Measurements from ENCODE around the gene SCN5A. TPM values are rescaled to one million over a fixed set of nuclear protein-coding genes. Genes with fewer than 3 reads are reported as not detected.

SCN5A gene
- polyA plus RNA-seq, 1 donor from 2014 or later: not detected

DNA sequence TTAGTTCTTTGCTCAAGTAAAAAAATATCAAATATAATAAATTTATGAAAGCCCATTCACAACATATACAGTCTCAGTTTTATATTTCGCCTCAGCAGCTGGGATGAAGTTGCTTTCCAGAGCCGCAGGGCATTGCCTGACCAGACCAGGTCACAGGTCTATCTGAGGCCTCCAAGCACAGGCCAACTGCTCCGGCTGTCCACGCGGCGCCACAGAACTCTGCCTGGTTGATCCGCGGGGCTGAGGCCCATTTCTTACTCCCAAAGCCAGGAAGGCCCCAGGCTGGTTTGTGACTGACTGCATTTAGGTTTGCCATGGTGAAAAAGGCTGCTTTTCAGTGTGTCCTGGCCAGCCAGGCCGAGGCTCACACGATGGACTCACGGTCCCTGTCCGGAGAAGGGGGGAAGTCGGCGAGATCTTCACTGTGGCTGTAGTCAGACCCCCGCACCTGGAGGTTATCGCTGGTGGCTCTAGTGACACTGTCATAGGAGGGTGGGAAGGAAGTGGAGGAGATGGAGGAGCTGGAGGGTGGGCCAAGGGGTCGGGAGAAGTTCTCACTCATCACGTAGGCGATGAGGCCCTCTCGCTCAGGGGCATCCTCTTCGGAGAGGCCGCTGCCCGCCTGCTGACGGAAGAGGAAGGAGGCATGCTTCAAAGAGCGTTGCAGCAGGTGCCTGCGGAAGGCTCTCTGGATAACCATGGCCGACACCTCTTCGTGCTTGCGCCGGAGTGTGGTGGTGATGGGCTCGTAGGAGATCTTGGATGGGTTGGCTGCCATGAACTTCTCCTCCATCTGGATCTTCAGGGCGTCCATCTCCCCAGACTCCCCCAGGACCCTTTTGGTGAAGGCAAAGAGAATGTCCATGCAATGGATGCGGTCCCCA lies 99.3 kb downstream of the SCN5A start:
- Histone ChIP-seq H3F3A (ENCODE audit: insufficient read depth, low read length, poor library complexity, severe bottlenecking) (no peaks in the 10 kb centered on the region), H3K27ac (ENCODE audit: low read length) (no peak overlapping the region), H3K4me2 (ENCODE audit: low read length) (no peak overlapping the region), H3K9me2 (ENCODE audit: insufficient read depth, low read length) (no peaks in the 10 kb centered on the region), H2AFZ (ENCODE audit: low read depth, low read length) (no peak overlapping the region), H4K20me1 (ENCODE audit: insufficient read depth) (no peaks in the 10 kb centered on the region), H3K27me3 (ENCODE audit: insufficient read depth, low read depth, low read length) (no peaks in the 10 kb centered on the region), H3K4me3 (ENCODE audit: low read length) (no peak overlapping the region), H3K9ac (ENCODE audit: low read length) (no peak overlapping the region), H3K79me2 (replicated peaks; ENCODE audit: insufficient read depth, low read length) (no peaks in the 10 kb centered on the region), H3K9me3 (ENCODE audit: low read length) (no peaks in the 10 kb centered on the region), H3K36me3 (ENCODE audit: insufficient read depth, low read length) (no peaks in the 10 kb centered on the region)
- TF ChIP-seq MXI1 (conservative IDR thresholded peaks at IDR 0.05; ENCODE audit: poor library complexity, severe bottlenecking) (no peak), EZH2 (IDR thresholded peaks at IDR 0.05; ENCODE audit: borderline replicate concordance, insufficient read depth, low read length, poor library complexity, severe bottlenecking) (no peak), RAD21 (conservative IDR thresholded peaks at IDR 0.05) (no peak), CTCF (IDR thresholded peaks at IDR 0.05; ENCODE audit: poor library complexity, severe bottlenecking) (no peak), SMC3 (conservative IDR thresholded peaks at IDR 0.05; ENCODE audit: poor library complexity) (no peak), TAF1 (IDR thresholded peaks at IDR 0.05; ENCODE audit: low read depth) (no peak), POLR2AphosphoS5 (IDR thresholded peaks at IDR 0.05) (no peak), EP300 (conservative IDR thresholded peaks at IDR 0.05; ENCODE audit: poor library complexity, severe bottlenecking) (no peak)
- TF ChIP-seq, protein P1, sequence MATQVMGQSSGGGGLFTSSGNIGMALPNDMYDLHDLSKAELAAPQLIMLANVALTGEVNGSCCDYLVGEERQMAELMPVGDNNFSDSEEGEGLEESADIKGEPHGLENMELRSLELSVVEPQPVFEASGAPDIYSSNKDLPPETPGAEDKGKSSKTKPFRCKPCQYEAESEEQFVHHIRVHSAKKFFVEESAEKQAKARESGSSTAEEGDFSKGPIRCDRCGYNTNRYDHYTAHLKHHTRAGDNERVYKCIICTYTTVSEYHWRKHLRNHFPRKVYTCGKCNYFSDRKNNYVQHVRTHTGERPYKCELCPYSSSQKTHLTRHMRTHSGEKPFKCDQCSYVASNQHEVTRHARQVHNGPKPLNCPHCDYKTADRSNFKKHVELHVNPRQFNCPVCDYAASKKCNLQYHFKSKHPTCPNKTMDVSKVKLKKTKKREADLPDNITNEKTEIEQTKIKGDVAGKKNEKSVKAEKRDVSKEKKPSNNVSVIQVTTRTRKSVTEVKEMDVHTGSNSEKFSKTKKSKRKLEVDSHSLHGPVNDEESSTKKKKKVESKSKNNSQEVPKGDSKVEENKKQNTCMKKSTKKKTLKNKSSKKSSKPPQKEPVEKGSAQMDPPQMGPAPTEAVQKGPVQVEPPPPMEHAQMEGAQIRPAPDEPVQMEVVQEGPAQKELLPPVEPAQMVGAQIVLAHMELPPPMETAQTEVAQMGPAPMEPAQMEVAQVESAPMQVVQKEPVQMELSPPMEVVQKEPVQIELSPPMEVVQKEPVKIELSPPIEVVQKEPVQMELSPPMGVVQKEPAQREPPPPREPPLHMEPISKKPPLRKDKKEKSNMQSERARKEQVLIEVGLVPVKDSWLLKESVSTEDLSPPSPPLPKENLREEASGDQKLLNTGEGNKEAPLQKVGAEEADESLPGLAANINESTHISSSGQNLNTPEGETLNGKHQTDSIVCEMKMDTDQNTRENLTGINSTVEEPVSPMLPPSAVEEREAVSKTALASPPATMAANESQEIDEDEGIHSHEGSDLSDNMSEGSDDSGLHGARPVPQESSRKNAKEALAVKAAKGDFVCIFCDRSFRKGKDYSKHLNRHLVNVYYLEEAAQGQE (IDR thresholded peaks at IDR 0.05; ENCODE audit: borderline replicate concordance): no peak

DNA sequence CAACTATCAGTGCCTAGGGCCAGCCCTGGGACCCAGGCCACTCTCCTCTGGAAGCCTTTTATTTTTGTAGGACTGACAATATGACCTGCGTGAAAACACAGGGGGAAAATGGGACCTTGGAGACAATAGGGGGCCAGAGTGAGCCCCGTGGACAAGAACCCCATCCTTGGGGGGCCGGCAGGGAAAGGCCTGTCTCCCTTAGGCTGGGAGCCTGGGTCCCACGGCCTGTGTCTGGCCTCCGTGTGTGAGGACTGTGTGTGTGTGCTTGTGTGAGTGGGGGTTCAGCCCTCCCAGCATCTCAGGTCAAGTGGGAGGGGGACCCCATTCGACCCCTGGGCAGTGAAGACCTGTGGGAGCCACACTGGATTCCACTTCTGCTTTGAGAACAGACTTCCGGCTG lies 100.0 kb downstream of the SCN5A start:
- Histone ChIP-seq H3F3A (ENCODE audit: insufficient read depth, low read length, poor library complexity, severe bottlenecking) (no peaks in the 10 kb centered on the region), H3K9me3 (ENCODE audit: low read length) (no peaks in the 10 kb centered on the region), H3K9me2 (ENCODE audit: insufficient read depth, low read length) (no peaks in the 10 kb centered on the region), H4K20me1 (ENCODE audit: insufficient read depth) (no peaks in the 10 kb centered on the region), H3K79me2 (replicated peaks; ENCODE audit: insufficient read depth, low read length) (no peaks in the 10 kb centered on the region), H3K4me3 (ENCODE audit: low read length) (no peak overlapping the region), H3K27me3 (ENCODE audit: insufficient read depth, low read depth, low read length) (no peaks in the 10 kb centered on the region), H3K36me3 (ENCODE audit: insufficient read depth, low read length) (no peaks in the 10 kb centered on the region), H3K9ac (ENCODE audit: low read length) (no peak overlapping the region), H2AFZ (ENCODE audit: low read depth, low read length) (no peak overlapping the region), H3K27ac (ENCODE audit: low read length) (no peak overlapping the region), H3K4me2 (ENCODE audit: low read length) (no peak overlapping the region)
- TF ChIP-seq SMC3 (conservative IDR thresholded peaks at IDR 0.05; ENCODE audit: poor library complexity): no peak
- no peak for TF ChIP-seq EZH2 (IDR thresholded peaks at IDR 0.05; ENCODE audit: borderline replicate concordance, insufficient read depth, low read length, poor library complexity, severe bottlenecking)
- TF ChIP-seq, protein P1 (IDR thresholded peaks at IDR 0.05; ENCODE audit: borderline replicate concordance): no peak
- no peak for TF ChIP-seq POLR2AphosphoS5 (IDR thresholded peaks at IDR 0.05)
- no peak for TF ChIP-seq MXI1 (conservative IDR thresholded peaks at IDR 0.05; ENCODE audit: poor library complexity, severe bottlenecking)
- TF ChIP-seq RAD21 (conservative IDR thresholded peaks at IDR 0.05): no peak
- no peak for TF ChIP-seq CTCF (IDR thresholded peaks at IDR 0.05; ENCODE audit: poor library complexity, severe bottlenecking)
- no peak for TF ChIP-seq EP300 (conservative IDR thresholded peaks at IDR 0.05; ENCODE audit: poor library complexity, severe bottlenecking)
- TF ChIP-seq TAF1 (IDR thresholded peaks at IDR 0.05; ENCODE audit: low read depth): no peak

Measured in neural cell (in vitro differentiated cells).